T-helper 1 cell treated with Interleukin-12 subunit alpha and Interleukin-12 subunit beta and Interleukin-4 antibody, amounts not matched to agents 30 μg/mL and 1 μg/mL, for 36 hours (primary cell): ENCODE results near the gene TRAPPC4.
A peak's percentile ranks its signal among the peaks of the same experiment; 100 is the strongest.
"Not testable (repeated sequence)": the region's sequence is repeated elsewhere in the genome, so short reads cannot be mapped to it uniquely, and the experiment has no call there.

Experiments used
- H3K27ac Mint-ChIP-seq: one replicate; pipeline ENCODE4 v1.8.0; 2021; ENCODE audit warnings: mild to moderate bottlenecking, mixed read lengths
- H3K27me3 Mint-ChIP-seq: one replicate; pipeline ENCODE4 v1.8.0; 2021; ENCODE audit warnings: low read depth, mixed read lengths
- H3K36me3 Mint-ChIP-seq: one replicate; pipeline ENCODE4 v1.8.0; 2021; ENCODE audit warnings: low read depth, mixed read lengths
- H3K4me1 Mint-ChIP-seq: one replicate; pipeline ENCODE4 v1.8.0; 2021; ENCODE audit warnings: low read depth, mixed read lengths
- H3K4me3 Mint-ChIP-seq: one replicate; pipeline ENCODE4 v1.8.0; 2021; ENCODE audit warnings: mild to moderate bottlenecking, moderate library complexity, mixed read lengths
- H3K9me3 Mint-ChIP-seq: one replicate; pipeline ENCODE4 v1.8.0; 2021; ENCODE audit warnings: mixed read lengths

TRAPPC4 gene

GRCh38 chr11:119025099-119025473 is 6.5 kb downstream of the TRAPPC4 start:
- no peaks in the 10 kb centered on the region for H3K9me3 Mint-ChIP-seq
- no peaks in the 10 kb centered on the region for H3K27me3 Mint-ChIP-seq
- no peak overlapping the region for H3K27ac Mint-ChIP-seq
- H3K4me3 Mint-ChIP-seq = no peak overlapping the region
- peaks cover 36% of the 10 kb centered on the region for H3K36me3 Mint-ChIP-seq
- H3K4me1 Mint-ChIP-seq = peaks cover 31% of the 10 kb centered on the region

- no peaks in the 10 kb centered on the region for H3K9me3 Mint-ChIP-seq
- no peaks in the 10 kb centered on the region for H3K27me3 Mint-ChIP-seq
- peaks cover 30% of the 10 kb centered on the region for H3K4me1 Mint-ChIP-seq
- no peak overlapping the region for H3K4me3 Mint-ChIP-seq
- peaks cover 35% of the 10 kb centered on the region for H3K36me3 Mint-ChIP-seq
- peak overlapping the region; percentile 41 for H3K27ac Mint-ChIP-seq
These were observed 7.0 kb downstream of the TRAPPC4 start for GRCh38 chr11:119025541-119025940.

GRCh38 chr11:119025978-119026766 is 7.6 kb downstream of the TRAPPC4 start:
- Mint-ChIP-seq H3K4me1 (peaks cover 30% of the 10 kb centered on the region), H3K27ac (no peak overlapping the region), H3K4me3 (no peak overlapping the region), H3K27me3 (no peaks in the 10 kb centered on the region), H3K36me3 (peaks cover 34% of the 10 kb centered on the region), H3K9me3 (no peaks in the 10 kb centered on the region)

- peaks cover 26% of the 10 kb centered on the region for H3K36me3 Mint-ChIP-seq
- no peaks in the 10 kb centered on the region for H3K27me3 Mint-ChIP-seq
- H3K4me1 Mint-ChIP-seq = peaks cover 26% of the 10 kb centered on the region
- no peak overlapping the region for H3K4me3 Mint-ChIP-seq
- H3K27ac Mint-ChIP-seq = no peak overlapping the region
- H3K9me3 Mint-ChIP-seq = no peaks in the 10 kb centered on the region
These were observed 8.4 kb downstream of the TRAPPC4 start for GRCh38 chr11:119026970-119027369.

GRCh38 chr11:119027561-119028345 is 9.2 kb downstream of the TRAPPC4 start:
- Mint-ChIP-seq H3K36me3 (peaks cover 22% of the 10 kb centered on the region), H3K27me3 (no peaks in the 10 kb centered on the region), H3K27ac (peak overlapping the region; percentile 26), H3K4me3 (no peak overlapping the region), H3K4me1 (peaks cover 24% of the 10 kb centered on the region), H3K9me3 (no peaks in the 10 kb centered on the region)

GRCh38 chr11:119028346-119029068 is 9.9 kb downstream of the TRAPPC4 start:
- Mint-ChIP-seq H3K9me3 (no peaks in the 10 kb centered on the region), H3K36me3 (peaks cover 20% of the 10 kb centered on the region), H3K4me3 (no peak overlapping the region), H3K27me3 (no peaks in the 10 kb centered on the region), H3K4me1 (peaks cover 22% of the 10 kb centered on the region), H3K27ac (no peak overlapping the region)

- peak overlapping the region; percentile 77 for H3K4me3 Mint-ChIP-seq
- peaks cover 17% of the 10 kb centered on the region for H3K36me3 Mint-ChIP-seq
- no peaks in the 10 kb centered on the region for H3K9me3 Mint-ChIP-seq
- H3K4me1 Mint-ChIP-seq = peaks cover 20% of the 10 kb centered on the region
- H3K27ac Mint-ChIP-seq = no peak overlapping the region
- H3K27me3 Mint-ChIP-seq = no peaks in the 10 kb centered on the region
These were observed 10.4 kb downstream of the TRAPPC4 start for GRCh38 chr11:119029069-119029339.

- Mint-ChIP-seq H3K4me1 (peaks cover 18% of the 10 kb centered on the region), H3K9me3 (no peaks in the 10 kb centered on the region), H3K27me3 (no peaks in the 10 kb centered on the region), H3K4me3 (peak overlapping the region; percentile 77), H3K36me3 (peaks cover 12% of the 10 kb centered on the region), H3K27ac (peak overlapping the region; percentile 70)
These were observed 10.9 kb downstream of the TRAPPC4 start for GRCh38 chr11:119029340-119030028.

GRCh38 chr11:119030029-119030328 is 11.4 kb downstream of the TRAPPC4 start:
- peaks cover 17% of the 10 kb centered on the region for H3K4me1 Mint-ChIP-seq
- no peaks in the 10 kb centered on the region for H3K9me3 Mint-ChIP-seq
- H3K27me3 Mint-ChIP-seq = no peaks in the 10 kb centered on the region
- peaks cover 8% of the 10 kb centered on the region for H3K36me3 Mint-ChIP-seq
- peak overlapping the region; percentile 77 for H3K4me3 Mint-ChIP-seq
- H3K27ac Mint-ChIP-seq = peak overlapping the region; percentile 70

GRCh38 chr11:119030329-119031047 is 11.9 kb downstream of the TRAPPC4 start, which contains the start of gene SLC37A4:
Gene SLC37A4 (minus strand): TSS chr11:119030877.
- H3K27me3 Mint-ChIP-seq = no peaks in the 10 kb centered on the region
- H3K4me1 Mint-ChIP-seq = peaks cover 17% of the 10 kb centered on the region
- peak within 1 kb of the TSS; percentile 77 for H3K4me3 Mint-ChIP-seq
- peaks cover 4% of the 10 kb centered on the region for H3K36me3 Mint-ChIP-seq
- H3K27ac Mint-ChIP-seq = peak within 1 kb of the TSS; percentile 74
- H3K9me3 Mint-ChIP-seq = no peaks in the 10 kb centered on the region

- H3K27me3 Mint-ChIP-seq = no peaks in the 10 kb centered on the region
- no peaks in the 10 kb centered on the region for H3K9me3 Mint-ChIP-seq
- peaks cover 3% of the 10 kb centered on the region for H3K36me3 Mint-ChIP-seq
- H3K4me1 Mint-ChIP-seq = peaks cover 17% of the 10 kb centered on the region
- no peak overlapping the region for H3K27ac Mint-ChIP-seq
- H3K4me3 Mint-ChIP-seq = no peak overlapping the region
These were observed 13.3 kb downstream of the TRAPPC4 start for GRCh38 chr11:119031912-119032280.

GRCh38 chr11:119033421-119033820 is 14.9 kb downstream of the TRAPPC4 start:
- H3K27ac Mint-ChIP-seq, H3K36me3 Mint-ChIP-seq, H3K27me3 Mint-ChIP-seq, H3K9me3 Mint-ChIP-seq, H3K4me3 Mint-ChIP-seq: not testable (repeated sequence)
- peaks cover 13% of the 10 kb centered on the region for H3K4me1 Mint-ChIP-seq

- Mint-ChIP-seq H3K27ac (no peak overlapping the region), H3K9me3 (no peaks in the 10 kb centered on the region), H3K27me3 (no peaks in the 10 kb centered on the region), H3K36me3 (no peaks in the 10 kb centered on the region), H3K4me3 (no peak overlapping the region), H3K4me1 (peaks cover 2% of the 10 kb centered on the region)
These were observed 16.2 kb downstream of the TRAPPC4 start for GRCh38 chr11:119034813-119035212.

- Mint-ChIP-seq H3K4me3 (no peak overlapping the region), H3K36me3 (no peaks in the 10 kb centered on the region), H3K27ac (no peak overlapping the region), H3K4me1 (peaks cover 3% of the 10 kb centered on the region), H3K9me3 (no peaks in the 10 kb centered on the region), H3K27me3 (no peaks in the 10 kb centered on the region)
These were observed 20.3 kb downstream of the TRAPPC4 start for GRCh38 chr11:119038884-119039283.
